NCI-H146 treated with DMSO at 0.1 percent for 48 hours (cell line): ENCODE data around the gene GPRASP1.
"Not testable (repeated sequence)": the region's sequence is repeated elsewhere in the genome, so short reads cannot be mapped to it uniquely, and the experiment has no call there.

ENCODE experiments used
- DNase-seq: peaks from one replicate; lab custom pipeline; 2025; ENCODE audit not compliant: unreplicated experiment; lab: John Stamatoyannopoulos, UW

GPRASP1 gene, protein sequence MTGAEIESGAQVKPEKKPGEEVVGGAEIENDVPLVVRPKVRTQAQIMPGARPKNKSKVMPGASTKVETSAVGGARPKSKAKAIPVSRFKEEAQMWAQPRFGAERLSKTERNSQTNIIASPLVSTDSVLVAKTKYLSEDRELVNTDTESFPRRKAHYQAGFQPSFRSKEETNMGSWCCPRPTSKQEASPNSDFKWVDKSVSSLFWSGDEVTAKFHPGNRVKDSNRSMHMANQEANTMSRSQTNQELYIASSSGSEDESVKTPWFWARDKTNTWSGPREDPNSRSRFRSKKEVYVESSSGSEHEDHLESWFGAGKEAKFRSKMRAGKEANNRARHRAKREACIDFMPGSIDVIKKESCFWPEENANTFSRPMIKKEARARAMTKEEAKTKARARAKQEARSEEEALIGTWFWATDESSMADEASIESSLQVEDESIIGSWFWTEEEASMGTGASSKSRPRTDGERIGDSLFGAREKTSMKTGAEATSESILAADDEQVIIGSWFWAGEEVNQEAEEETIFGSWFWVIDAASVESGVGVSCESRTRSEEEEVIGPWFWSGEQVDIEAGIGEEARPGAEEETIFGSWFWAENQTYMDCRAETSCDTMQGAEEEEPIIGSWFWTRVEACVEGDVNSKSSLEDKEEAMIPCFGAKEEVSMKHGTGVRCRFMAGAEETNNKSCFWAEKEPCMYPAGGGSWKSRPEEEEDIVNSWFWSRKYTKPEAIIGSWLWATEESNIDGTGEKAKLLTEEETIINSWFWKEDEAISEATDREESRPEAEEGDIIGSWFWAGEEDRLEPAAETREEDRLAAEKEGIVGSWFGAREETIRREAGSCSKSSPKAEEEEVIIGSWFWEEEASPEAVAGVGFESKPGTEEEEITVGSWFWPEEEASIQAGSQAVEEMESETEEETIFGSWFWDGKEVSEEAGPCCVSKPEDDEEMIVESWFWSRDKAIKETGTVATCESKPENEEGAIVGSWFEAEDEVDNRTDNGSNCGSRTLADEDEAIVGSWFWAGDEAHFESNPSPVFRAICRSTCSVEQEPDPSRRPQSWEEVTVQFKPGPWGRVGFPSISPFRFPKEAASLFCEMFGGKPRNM (N-terminal part only)

DNA sequence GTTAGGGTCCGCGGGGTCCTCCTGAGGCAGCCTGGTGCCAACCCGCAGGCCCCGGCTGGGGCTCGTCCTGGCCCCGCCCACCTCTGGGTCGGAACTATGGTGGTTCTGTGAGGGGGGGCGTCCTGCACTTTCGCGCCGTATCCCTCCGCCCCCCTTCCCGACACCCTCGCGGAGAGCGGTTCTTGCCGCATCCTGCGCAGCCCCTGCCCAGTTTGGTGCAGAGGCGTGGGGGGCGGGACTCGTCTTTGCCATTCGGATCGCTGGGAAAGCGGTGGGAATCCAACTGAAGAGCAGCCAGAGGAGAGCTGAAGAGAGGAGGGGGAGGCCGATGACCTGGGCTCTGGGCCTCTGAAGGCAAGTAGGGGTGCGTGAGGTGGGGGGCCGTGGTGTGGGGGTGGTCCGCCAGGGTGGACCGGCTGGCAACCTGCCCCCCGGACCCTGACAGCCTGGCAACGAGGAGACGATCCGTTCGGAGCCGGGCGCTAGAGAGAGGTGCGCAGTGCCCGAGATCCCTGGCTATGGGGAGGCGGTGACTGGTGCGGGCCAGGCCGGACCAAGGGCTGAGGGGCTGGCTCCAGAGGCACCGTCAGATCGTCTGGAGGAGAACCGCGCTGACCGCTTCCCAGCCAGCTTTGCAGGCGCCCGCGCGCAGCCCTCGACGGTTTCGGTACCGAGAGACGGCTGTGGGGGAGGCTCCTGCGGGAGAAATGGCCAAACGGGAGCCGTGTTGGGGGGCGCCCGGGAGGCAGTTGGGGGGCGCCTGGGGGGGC is at the start of gene GPRASP1:
GPRASP1 (plus strand) TSS at position 242 of the 770 bp plus-strand sequence. CDS start 2,431 bp downstream, outside the sequence.
- peak; percentile 9 for DNase-seq

DNA sequence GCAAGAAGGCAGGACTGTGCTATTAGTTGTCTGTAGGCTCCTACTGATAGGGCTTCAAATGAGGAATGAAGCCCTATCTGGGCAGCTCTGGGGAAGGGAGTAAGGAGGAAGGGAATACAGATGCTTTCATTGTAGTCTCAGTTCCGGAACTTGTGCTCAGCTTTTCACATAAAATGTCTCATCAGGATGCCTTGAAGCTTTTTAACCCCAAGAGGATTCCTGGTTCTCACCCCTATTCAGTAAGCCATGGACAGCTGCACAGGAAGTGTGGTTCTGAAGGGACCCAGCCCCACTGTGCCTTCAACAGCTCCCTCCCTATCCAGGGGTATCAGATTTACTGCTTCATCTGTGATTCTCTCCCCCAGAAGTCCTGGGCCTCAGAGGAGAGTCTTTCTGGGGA is 47.0 kb upstream of the GPRASP1 start:
- DNase-seq = no peak

DNA sequence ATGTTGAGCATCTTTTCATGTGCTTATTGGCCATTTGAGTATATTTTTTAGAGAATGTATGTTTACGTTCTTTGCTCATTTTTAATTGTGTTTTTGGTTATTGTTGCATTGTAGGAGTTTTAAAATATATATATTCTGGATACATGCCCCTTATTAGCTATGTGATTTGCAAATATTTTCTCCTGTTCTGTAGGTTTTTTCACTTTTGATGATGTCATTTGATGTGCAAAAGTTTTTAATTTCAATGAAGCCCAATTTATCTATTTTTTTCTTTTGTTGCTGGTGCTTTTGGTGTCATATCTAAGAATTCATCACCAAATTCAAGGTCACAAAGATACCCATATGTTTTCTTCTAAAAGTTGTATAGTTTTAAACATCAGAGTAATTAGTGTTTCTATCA is 45.2 kb upstream of the GPRASP1 start:
- no peak for DNase-seq

DNA sequence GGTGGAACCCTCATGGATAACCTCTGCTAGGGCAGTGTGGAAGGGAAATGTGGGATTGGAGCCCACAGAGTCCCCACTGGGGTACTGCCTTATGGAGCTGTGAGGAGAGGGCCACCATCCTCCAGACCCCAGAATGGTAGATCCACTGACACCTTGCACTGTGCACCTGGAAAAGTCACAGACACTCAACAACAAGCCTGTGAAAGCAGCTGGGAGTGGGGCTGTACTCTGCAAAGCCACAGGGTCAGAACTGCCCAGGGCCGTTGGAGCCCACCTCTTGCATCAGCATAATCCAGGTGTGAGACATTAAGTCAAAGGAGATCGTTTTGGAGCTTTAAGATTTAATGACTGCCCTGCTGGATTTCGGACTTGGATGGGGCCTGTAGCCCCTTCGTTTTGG is 40.4 kb upstream of the GPRASP1 start:
- DNase-seq = no peak

DNA sequence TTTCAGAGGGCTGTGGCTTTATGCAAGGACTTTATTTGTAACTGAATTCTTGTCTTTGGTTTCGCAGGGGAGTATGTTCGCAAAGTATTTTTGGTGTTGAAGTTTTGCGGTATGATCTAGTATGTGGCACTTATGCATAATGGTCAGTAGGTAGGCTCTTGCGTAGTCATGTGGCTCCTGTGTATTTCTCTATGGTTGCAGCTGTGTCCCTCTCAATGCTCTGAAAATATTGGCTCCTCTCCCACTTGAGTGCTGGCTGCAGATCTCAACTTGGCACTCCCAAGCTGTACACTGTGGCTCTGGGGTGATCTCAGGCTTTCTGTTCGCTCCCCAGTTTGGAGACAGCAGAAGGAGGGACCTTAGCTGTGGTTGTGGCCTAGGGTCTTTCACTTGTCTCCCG is 27.2 kb upstream of the GPRASP1 start:
- no peak for DNase-seq

DNA sequence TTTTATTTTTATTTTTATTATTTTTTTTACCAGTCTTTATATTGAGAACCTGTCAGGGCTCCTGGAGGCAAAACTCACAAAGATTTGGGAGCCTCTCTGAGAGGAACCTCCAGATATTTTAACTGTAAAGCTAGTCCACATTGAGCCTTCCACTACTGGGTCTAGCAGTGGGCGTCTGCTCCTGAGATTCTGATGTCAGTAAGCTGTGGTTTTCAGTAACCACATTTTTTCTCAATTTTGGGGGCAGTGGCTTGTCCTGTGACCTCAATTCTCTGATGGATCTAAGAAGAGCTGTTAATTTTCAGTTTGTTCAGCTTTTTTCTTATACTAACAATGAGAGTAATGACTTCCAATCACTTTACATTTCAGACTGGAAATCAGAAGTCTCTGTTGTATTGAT is 23.6 kb upstream of the GPRASP1 start:
- no peak for DNase-seq

DNA sequence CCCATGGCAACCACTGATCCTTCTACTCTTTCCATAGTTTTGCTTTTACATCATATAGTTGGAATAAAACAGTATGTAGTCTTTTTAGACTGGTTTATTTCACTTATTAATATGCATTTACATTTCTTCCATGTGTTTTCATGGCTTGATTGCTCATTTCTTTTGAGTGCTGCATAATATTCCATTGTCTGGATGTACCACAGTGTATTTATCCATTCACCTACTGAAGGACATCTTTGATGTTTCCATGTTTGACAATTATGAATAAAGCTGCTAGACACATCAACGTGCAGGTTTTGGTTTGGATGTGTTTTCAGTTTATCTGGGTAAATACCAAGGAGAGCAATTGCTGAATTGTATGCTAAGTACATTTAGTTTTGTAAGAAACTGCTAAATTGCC is 13.7 kb upstream of the GPRASP1 start:
- DNase-seq = no peak

DNA sequence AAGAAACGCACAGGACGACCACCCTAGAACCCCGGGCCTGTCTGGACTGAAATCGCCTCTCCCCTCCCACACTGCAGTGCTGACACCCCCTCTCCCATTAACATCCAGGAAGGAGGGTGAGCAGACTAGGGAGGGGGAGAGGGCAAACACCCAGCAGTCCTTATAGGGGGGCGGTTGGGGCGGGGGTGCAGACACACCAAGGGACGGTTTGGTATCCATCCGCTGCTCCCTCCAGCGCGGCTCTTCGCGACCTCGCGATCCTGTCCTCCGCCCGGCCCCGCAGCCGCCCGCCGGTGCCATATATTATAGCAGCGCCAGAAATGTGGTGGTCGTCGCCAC is 411 bp upstream of the GPRASP1 start:
- DNase-seq = no peak

DNA sequence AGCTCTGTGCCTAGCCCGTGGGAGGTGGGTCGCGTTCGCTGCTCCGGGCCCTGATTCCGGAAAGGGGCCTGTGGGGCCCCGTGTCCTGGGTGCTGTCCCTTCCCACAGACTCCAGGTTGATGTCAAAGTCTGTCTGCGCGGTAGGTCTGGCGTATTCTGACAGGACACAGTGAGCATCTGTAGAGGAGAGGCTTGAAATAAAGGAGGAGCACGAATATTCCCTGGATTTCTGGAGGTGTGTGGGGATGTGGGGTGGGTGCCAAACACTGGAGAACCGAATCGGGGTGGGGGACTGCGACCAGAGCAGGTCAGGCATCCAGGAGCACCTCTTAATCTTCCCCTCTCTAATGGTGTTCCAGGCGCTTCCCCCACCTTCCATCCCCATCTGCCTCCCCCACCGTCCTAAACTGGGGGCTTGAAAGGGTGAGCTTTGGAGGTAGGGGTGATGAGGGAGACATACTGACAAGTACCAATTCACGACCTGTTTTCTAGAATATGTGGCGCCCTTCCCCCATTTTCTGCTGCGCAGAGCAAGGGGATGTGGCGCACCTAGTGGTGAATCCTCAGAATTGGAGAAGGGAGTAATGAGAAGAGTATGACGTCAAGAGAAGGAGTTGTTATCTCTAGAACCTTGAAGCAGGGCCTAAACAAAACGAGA is 877 bp downstream of the GPRASP1 start:
- no peak for DNase-seq

DNA sequence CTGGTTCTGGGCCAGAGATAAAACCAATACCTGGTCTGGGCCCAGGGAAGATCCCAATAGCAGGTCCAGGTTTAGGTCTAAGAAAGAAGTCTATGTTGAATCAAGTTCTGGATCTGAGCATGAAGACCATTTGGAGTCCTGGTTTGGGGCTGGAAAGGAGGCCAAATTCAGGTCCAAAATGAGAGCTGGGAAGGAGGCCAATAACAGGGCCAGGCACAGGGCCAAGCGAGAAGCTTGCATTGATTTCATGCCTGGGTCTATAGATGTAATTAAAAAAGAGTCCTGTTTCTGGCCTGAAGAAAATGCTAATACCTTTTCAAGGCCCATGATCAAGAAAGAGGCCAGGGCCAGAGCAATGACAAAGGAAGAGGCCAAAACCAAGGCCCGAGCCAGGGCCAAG is 3.4 kb downstream of the GPRASP1 start:
- DNase-seq = no peak

DNA sequence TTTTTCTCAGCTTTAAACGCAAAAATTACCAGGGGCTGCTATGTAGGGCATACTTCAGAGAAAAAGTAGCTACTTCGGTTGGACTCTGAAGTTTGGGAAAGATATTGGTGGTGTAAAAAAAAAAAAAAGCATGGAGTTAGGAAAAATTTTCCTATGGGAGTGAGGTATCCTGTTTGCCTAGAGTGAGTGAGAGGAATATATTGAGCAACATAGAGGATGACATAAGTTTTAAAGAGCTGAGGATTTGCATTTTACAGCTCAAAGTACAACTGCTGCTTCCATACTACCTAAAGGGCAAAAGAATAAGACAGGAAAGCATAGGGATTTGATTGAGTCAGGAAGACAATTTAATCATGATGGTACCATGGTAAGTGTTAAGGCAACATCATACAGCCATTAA is 7.3 kb downstream of the GPRASP1 start:
- DNase-seq = no peak

DNA sequence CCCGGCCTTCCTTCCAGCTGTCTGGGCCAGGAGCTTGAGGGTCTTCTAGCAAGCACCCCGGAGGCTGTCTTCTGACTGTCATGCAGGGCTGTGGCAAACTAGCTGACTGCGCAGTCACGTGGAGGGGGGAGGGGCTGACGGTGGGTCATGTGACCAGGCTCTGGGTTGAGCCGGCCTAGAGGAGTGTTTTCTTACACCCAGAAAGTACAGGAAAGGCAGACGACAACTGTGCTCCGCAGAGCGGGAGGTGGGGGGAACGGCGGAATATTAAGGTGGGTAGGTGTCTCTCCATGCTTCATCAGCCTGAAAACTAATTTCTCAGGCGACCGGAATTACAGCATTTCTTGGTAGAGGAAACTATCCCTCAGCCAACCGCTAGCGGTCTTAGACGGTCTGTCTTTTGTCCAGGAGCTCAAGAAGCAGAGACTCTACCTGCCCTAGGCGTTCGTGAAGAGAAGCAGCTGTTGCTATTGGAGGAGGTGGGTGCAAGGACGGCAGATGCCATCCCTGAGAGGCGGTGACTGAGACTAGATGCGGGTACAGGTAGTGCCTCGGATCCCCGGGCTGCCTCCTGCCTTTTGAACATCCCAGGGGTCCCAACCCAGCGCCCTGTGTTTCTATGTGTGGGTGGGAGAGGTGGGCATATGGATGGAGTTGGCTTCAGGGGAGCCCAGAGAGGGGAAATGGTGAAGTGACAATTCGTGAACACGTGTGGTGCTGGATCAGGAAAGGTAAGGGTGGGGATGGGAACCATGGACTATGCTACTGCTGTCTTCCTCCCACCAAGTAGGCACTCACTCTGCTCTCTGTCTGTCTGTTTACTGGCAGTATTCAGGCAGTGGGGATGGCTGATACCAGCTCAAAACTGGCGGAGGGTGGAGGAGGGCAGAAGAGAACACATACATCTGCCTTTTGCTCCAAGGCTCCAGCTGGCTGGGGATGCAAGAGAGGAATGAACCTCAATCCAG is 8.8 kb downstream of the GPRASP1 start:
- no peak for DNase-seq

DNA sequence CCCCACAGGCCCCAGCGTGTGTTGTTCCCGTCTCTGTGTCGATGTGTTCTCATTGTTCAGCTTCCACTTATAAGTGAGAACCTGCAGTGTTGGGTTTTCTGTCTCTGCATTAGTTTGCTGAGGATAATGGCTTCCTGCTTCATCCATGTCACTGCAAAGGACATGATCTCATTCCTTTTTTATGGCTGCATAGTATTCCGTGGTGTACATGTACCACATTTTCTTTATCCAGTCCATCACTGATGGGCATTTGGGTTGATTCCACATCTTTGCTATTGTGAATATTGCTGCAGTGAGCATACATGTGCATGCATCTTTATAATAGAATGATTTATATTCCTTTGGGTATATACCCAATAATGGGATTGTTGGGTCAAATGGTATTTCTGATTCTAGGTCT is 12.5 kb downstream of the GPRASP1 start:
- DNase-seq = not testable (repeated sequence)

DNA sequence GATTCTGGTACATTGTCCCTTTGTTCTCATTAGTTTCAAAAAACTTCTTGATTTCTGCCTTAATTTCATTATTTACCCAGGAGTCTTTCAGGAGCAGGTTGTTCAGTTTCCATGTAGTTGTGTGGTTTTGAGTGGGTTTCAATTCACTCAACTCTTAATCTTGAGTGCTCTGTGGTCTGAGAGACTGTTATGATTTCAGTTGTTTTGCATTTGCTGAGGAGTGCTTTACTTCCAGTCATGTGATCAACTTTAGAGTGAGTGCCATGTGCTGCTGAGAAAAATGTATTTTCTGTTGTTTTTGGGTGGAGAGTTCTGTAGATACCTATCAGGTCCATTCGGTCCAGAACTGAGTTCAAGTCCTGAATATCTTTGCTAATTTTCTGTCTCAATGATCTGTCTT is 15.8 kb downstream of the GPRASP1 start:
- not testable (repeated sequence) for DNase-seq

DNA sequence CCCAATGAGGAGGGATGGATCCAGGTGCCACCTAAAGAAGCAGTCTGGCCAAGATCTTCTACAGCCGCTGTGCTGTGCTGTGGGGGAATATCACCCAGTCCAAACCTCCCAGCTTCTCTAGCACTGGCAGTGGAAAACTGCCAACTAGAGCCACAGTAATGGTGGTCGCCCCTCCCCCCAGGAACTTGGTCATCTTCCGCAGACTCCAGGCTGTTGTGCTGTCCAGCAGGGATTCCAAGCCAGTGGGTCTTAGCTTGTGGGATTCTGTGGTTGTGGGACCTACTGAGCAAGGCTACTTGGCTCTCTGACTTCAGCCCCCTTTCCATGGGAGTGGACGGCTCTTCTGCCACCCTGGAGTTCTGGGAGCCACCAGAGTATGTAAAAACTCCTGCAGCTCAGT is 18.2 kb downstream of the GPRASP1 start:
- DNase-seq = no peak

DNA sequence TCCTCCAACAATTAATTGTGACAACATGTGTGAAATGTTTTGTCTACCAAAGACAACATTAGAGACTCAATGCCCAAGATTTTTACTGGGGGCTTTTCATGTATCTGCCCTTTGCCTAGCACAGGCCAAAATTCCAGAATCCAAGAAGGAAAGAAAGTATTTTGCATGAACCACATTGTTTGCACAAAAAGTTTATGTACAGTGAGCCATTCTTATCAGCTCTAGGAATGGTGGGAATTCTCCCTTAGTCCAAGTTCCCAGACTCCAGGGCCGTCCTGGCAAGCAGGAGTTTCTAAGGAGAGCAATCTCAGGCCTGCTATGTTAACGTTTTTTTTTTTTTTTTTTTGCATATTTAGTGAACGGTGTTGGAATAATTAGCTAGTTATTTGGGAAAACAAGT is 21.6 kb downstream of the GPRASP1 start:
- no peak for DNase-seq

DNA sequence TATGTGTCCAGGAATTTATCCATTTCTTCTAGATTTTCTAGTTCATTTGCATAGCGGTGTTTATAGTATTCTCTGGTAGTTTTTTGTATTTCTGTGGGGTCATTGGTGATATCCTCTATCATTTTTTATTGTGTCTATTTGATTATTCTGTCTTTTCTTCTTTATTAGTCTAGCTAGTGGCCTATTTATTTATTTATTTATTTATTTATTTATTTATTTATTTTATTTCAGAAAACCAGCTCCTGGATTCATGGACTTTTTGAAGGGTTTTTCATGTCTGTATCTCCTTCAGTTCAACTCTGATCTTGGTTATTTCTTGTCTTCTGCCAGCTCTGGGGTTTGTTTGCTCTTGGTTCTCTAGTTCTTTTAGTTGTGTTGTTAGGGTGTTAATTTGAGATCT is 26.2 kb downstream of the GPRASP1 start:
- DNase-seq = not testable (repeated sequence)

DNA sequence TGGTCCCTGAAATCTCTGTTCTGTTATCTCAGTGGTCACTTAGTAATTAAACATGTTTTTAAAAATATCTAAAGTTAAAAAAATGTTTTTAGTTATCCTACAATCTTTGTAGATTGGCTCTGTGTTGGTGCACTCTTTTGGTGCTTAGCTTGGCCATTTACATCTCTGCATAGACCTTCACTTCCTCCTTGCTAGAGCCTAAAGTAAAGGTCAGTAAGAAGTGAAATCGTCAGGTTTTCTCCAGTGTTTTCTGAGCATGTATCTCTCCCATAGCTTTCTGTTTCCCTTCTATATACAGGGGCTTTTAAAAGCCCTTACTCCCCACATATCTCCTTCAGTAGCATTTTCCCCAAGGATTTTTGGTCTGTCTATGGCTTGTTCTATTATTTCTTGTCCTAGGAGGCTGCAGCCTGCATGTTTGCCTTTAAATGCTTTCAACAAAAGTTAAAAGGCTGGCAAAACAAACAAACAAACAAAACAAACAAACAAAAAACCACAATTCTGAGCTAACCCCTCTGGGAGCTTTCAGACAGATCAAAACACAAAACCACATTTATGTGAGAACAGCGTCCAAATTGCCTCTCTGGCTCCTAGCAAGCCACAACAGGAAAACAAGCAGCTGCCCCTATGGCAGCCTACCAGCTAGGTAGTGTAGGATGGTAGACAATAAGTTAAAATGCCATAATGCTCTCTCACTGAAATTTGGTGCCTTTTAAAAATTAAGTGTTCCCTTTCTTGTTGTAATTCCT is 33.7 kb downstream of the GPRASP1 start:
- DNase-seq = no peak

DNA sequence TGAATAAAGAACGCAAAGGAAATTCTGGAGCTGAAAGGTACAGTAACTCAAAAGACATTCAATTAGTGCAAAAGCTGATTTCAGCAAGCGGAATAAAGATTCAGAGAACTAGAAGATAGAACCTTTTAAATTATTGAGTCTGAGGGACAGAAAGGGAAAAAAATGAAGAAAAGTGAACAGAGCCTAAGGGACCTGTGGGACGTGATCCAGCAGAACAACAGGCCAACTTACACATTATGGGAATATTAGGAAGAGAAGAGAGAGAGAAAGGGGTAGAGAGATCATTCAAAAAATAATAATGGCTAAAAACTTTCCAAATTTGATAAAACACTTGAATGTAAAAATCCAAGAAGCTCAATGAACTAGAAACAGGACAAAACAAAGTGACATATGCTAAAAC is 43.5 kb downstream of the GPRASP1 start:
- DNase-seq = no peak
